Testis (tissue), 2 donors: ENCODE data around the gene SYNM.

Source experiments
- CTCF ChIP-seq, 3 experiments: fragments of 450-650 bp in 2 of 3; fragments of 200-600 bp in 1 of 3; sonication (generic) in 1 of 3; IDR thresholded peaks; one replicate each; pipeline ENCODE4 v1.5.1; 2016 to 2019; ENCODE audit warnings: antibody characterized with exemption in 3 of 3, mild to moderate bottlenecking in 2 of 3, moderate library complexity in 1 of 3
- POLR2A ChIP-seq: fragments of 450-650 bp; IDR thresholded peaks from one replicate; pipeline ENCODE4 v1.6.1; 2017; ENCODE audit warnings: antibody characterized with exemption, mild to moderate bottlenecking, moderate library complexity

- no peak for TF ChIP-seq CTCF (IDR thresholded peaks at IDR 0.05)
- TF ChIP-seq POLR2A = no peak
Measured at GRCh38 chr15:99103279-99103678, 1.6 kb upstream of the SYNM start.
